HG03196 (cell line): Measurements from ENCODE around the gene EVI5L.
"Not testable (repeated sequence)": the region's sequence is repeated elsewhere in the genome, so short reads cannot be mapped to it uniquely, and the experiment has no call there.

Source experiments
- ATAC-seq: cut with Tn5 transposase; IDR thresholded peaks from one replicate; pipeline ENCODE4 v1.9.1; 2021; ENCODE audit not compliant: unreplicated experiment

EVI5L gene

DNA sequence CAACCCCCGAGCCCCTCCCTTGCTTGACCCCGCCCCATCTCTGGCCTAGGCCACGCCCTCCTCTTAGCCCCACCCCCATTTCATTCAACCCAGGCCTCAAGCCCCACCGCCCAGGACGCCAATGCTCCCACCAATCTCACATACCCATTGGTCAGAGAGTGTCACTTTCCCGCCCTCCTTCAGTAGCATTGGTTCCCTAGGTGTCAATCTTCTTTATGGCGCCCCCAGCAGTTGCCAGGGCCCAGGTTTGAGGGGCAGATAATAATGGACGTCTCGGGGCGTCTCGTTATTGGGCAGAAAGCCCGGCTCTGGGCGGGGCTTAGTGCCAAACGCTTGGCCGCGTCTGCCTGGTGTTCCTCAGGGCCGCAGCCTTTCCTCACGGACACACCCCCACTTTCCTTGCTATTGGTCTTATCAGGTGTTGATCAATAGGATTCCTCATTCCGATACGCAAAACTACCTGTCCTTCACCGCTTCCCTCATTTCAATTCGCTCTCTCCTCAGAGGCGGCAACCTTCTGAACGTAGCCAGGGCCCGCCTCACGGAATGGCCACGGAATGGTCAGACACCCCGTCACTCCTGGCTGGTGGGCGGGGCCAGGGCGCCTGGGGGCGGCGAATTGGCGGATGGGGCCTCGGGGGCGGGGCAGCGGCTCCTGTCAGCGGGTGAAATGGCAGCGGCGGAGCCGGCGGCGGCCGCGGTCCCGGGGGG, at the start of gene EVI5L:
Gene EVI5L, plus strand, starts transcription at position 658 of the 711 bp plus-strand sequence. CDS start 16,325 bp downstream, outside the sequence.
- ATAC-seq, result peak; percentile 84

DNA sequence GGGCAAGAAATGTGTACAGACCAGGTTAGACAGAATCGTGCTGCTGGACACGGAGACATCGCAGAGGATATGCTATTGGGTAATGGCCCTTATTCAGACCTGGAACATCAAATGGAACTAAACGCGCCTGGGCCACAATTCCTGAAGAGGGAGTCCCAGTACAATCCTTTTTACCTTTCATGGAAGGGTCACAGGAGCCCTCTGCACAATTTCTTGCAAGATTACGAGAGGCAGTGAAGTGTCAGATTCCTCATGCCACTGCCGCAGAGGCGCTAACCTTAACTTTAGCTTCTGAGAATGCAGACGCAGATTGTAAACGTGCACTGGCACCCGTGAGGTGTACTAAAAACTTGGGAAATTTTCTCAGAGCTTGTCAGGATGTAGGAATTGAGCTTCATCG, 48.9 kb upstream of the EVI5L start:
- no peak for ATAC-seq

DNA sequence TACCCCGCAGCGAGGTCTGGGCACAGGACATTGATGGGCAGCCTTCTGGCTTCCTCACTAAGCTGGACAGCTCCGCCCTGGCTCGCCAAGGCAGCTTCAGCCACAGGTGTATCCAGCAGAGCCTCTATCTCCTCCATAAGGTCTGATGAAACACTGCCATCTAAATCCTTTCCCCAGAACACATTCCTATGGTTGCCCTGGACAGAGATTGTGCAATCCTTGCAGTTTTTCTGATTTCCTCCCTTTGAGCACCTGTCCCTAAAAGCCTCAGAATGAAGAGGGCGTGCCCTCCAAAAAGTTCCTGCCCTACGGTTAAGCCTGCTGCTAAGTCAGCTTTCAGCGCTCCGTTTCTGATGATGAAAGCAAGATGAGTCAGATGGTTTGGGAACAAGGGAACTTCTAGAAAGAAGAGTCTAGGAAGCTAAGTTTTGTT, 46.0 kb upstream of the EVI5L start:
- ATAC-seq, result no peak

DNA sequence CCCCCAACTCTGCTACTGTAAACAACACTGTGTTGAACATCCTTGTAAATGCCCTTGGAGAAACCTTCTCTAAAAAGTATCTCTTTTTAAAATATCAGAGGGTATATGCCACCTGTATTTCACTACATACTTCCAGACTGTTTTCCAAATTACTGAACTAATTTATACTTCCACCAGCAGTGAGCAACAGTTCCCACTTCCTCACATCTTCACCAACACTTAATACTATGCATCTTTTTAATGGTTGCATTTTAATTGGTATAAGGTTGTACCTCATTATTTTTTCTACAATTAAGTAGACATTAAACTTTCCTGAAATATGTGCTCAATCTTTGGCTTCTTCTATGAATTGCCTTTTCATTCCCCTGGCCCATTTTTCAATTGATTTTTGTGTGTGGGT, 45.2 kb upstream of the EVI5L start:
- no peak for ATAC-seq

DNA sequence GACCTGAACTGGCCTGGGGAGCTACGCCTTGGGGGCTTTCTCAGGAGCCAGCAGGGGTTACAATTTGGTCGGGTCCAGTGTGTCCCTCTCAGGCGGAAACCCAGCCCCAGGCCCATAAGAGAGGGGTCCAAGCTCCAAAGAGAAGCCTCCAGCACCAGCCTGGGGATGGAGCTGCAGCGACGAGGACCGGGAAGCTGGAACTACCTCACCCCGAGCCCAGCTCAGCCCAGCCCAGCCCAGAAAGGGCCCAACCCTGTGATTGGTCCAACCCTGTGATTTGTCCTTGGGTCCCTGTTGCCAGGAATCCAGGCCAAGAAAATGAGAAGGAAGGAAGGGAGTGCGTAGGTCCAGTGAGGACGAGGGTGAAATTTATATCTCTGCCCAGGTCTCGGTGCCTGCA, 42.9 kb upstream of the EVI5L start:
- no peak for ATAC-seq

DNA sequence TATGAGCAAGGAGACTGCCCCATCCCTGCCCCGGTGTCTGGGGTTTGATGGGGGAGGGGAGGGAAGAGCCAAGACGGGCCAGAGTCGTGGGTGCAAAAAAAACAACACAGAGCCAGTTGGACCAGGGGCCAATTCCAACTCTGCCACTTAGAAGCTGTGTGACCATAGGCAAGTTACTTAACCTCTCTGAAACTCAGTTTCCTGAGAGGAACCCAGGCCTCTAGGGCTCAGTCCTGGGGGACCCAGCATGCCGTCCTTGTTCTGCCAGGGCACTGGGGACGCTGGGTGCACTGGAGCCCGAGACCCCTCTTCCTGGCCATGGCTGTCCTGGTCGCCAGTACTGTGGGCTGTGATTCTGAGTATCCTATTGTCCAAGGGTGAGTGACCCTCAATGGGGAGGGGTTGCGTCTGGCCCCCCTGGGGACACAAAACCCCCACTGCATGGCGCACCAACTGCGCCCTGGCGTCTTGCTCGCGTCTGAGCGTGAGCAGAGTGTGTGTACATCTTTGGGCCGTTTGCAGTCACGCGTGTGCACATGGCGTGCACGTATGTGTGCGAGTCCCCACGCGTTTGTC, 42.3 kb upstream of the EVI5L start:
- no peak for ATAC-seq

DNA sequence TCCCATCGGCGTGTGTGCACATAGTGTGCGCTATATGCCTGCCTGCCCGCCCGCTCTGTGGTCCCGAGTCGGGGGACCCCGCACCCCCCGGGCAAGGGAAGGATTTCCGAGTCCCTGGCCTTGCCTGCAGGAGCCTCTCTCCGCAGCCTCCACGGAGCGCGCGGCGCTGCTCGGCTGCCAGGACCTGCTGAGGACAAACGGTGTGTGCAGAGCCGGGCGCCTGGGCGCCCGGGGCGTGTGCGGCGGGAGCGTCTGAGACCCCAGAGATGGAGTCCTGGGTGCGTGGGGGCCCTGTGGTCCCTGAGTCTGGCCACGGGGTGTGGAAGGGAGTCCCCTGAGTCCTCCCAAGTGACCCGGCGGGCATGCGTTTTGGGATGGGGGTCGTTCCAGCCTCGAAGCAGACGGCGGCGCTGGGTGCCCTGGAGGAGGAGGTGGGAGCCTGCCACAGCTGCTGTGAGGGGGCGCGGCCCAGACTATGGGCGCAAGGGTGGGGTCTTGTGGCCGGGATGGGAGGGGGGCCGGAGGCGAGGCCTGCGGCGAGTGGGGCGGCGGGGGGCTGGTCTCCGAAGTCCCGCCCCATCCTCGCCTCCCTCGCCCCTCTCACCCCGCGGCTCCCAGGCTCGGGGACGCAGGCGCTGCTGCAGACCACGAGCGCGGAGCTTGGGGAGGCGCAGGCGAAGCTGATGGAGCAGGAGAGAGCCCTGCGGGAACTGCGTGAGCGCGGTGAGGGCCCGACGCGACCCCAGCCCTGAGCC, 41.7 kb upstream of the EVI5L start:
- ATAC-seq, result no peak

DNA sequence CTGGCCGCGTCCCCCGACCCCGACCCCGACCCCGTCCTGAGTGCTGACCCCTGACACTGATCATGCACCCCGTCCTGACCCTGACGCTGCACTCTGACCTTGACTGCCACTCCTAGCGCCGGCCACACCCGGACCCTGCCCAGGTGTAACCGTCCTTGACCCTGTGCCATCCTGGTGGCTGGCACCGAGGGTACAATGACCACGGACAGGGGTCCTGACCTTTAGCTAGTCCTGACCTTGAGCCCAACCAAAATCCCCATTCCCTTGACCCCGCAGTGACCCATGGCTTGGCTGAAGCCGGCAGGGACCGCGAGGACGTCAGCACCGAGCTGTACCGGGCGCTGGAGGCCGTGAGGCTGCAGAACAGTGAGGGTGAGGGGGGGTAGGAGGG, 41.1 kb upstream of the EVI5L start:
- ATAC-seq, result no peak

DNA sequence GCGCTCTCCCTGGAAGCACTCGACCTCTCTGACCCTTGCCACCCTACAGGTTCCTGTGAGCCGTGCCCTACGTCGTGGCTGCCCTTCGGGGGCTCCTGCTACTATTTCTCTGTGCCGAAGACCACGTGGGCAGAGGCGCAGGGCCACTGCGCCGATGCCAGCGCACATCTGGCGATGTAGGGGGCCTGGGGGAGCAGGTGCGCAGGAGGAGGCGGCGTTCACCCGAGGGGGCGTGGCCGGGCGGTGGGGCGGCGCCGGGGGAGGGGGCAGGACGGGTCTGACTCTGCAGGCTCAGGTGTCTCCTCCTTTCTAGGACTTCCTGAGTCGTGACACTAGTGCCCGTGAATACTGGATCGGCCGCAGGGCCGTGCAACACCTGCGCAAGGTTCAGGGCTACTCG, 40.6 kb upstream of the EVI5L start:
- ATAC-seq, result no peak

DNA sequence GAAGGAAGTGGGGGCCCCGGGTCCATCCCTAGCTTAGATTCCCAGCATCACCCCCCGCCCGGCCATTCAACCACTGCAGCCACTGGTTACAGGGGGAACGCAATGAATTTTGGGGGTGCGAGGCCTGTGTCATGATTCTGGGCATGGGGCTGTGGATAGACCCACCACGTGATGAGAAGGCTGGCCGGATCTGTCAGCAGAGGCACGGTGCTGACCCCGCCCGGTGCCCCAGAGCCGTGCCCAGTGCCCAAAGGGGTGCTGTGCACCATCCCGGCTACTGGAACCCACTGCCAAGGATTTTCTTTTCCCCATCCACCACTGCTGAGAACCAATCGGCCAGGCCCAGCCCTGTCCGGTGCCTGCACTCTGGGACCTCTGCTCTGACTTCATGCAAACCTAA, 39.6 kb upstream of the EVI5L start:
- no peak for ATAC-seq

DNA sequence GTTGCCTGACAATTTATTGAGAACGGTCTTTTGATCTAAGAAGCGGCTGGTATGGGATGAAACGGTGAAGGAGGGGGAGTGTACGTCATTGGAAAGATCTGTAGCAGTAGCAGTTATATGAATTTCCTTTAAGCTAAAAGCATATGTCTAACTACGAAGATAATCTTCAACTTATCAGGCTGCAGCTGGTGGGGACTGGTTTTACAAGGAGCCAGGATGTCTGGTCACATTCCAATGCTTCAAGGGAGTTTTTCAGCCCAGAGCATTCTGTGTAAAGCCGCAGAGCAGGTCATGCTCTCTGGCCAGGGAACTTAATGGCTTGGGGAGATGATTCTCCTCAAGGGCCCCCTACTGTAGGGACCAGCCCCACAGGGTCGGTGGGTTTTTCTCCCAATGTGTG, 37.7 kb upstream of the EVI5L start:
- no peak for ATAC-seq

DNA sequence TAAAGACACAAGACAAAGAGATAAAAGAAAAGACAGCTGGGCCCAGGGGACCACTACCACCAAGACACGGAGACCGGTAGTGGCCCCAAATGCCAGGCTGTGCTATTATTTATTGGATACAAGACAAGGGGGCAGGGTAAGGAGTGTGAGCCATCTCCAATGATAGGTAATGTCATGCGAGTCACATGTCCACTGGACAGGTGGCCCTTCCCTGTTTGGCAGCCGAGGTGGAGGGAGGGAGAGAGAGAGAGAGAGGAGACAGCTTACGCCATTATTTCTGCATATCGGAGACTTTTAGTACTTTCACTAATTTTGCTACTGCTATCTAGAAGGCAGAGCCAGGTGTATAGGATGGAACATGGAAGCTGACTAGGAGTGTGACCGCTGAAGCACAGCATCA, 37.3 kb upstream of the EVI5L start:
- ATAC-seq, result not testable (repeated sequence)

DNA sequence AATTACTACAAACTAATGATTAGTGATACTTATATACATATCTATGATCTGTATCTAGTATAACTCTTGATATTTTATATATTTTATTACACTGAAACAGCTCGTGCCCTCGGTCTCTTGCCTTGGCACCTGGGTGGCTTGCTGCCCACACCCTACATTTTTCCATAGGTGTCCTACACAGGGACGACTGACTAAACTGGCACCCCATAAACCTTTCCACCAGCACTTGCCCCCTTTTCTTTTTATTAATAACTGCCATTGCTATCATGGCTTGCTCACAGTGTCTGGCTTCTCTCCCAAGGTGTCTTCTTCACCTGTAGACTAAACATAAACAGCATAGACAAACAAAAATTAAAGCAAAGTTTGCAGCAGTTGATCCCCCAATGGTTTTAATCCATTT, 36.5 kb upstream of the EVI5L start:
- no peak for ATAC-seq

DNA sequence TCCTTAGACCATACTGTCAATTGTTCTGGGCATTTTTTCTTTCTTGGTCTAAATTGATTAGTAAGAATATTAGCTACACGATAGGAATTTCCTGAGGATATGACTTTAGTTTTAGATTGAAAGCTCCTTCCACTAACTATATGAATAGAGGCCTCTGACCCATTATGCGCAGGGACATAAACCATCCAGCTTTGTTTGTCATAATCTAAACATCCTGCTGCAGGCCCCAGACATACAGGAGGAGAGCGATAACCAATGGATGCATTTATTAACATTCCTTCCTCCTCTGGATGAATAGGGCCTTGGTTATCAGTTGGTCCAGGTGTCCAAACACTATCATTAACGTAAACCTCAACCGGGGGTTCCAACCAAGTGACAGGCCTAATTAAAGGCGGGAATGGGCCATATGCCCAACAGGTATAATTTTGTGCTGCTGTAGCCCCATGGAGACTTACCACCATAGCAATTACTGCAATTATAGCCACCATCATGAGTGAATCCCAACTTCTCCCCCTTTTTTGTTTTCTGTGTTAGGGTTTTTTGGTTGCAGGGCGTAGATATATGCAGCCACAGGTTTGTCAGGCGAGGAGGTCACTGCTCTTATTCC, 34.4 kb upstream of the EVI5L start:
- ATAC-seq, result no peak

DNA sequence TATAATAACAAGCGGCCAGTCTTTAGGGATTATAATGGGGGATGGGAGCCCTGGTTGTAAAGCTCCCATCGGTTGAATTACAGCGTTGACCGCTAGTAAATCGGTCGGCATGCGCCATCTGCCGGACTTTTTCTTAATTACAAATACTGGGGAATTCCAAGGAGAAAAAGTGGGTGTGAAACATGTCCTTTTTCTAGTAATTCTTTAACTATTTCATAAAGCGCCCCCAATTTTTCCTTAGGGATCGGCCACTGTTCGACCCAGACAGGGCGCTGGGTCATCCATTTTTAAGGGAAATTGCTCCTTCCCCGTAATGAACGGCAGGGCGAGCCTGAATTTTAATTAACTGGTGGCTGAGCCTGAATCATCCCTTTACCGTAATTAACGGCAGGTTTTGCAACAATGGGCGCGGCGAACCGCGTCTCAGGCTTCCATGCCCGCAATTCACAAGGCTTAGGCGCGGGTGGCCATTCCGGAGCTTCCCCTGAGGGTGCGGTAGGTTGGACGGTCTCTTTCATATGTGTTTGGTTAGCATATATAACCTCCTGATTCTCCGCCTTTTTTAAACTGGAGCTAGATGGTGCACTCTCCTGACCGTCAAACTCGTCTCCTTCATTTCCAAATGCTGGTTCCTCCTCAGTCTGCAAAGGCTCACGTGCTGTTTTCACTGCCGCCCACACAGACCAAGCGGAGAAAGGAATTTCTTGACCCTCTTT, 30.2 kb upstream of the EVI5L start:
- no peak for ATAC-seq

DNA sequence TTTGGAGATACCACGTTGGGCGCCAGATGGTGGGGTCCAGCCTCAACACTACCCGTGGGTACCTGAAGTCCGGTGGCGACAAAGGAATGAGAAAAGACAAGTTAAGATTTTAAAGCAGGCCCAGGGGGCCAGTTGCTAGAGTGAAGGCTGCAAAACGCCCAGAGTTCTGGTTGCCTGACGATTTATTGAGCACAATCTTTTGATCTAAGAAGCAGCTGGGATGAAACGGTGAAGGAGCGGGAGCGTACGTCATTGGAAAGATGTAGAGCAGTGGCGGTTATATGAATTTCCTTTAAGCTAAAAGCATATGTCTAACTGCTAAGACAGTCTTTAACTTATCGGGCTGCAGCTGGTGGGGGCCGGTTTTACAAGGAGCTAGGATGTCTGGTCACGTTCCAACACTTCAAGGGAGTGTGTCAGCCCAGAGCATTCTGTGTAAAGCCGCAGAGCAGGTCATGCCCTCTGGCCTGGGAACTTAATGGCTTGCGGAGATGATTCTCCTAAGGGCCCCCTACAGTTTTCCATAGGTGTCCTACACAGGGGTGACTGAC, 28.9 kb upstream of the EVI5L start:
- no peak for ATAC-seq

DNA sequence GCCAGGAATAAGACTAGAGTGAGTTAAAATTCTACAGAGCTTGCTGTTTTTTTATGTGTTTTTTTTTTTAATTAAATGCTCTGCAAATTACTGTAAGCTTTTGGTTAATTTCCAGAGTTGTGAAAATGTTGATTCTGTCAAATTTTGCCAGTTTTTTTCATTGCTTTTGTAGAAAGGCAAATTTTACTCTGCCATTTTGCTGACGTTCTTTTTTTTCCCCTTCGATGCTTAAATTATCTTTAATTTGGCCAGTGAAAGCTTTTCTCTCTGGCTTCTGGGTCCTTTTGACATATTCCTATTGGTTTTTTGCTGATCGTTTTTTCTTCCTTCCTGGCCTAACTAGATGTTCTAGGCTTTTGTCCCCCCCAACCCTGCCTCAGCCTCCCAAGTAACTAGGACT, 23.8 kb upstream of the EVI5L start:
- ATAC-seq, result no peak

DNA sequence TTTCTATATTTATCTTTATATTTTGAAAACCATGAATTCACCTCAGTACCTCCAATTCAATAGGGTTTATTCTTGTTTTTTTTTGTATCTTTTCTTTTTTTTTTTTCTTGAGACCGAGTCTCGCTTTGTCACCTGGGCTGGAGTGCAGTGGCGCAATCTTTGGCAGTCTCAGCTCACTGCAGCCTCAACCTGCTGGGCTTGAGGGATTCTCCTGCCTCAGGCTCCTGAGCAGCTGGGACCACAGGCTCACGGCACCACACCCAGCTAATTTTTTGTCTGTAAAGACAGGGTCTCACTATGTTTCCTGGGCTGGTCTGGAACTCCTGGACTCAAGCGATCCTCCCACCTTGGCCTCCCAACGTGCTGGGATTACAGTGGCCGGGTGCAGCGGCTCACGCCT, 23.1 kb upstream of the EVI5L start:
- ATAC-seq, result no peak

DNA sequence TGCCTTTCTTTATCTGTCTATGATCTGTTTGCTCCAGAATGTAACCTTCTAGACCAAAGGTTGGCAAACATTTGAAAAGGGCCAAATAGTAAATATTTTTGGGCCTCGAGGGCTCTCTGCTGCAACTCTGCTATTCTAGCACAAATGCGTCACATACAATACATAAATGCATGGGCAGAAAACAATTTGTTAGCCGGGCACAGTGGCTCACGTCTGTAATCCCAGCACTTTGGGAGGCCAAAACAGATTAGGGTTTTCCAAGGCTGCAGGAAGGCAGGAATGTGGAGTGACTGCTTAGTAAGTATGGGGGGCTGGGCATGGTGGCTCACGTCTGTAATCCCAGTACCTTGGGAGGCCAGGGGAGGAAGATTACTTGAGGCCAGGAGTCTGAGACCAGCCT, 21.9 kb upstream of the EVI5L start:
- ATAC-seq, result no peak

DNA sequence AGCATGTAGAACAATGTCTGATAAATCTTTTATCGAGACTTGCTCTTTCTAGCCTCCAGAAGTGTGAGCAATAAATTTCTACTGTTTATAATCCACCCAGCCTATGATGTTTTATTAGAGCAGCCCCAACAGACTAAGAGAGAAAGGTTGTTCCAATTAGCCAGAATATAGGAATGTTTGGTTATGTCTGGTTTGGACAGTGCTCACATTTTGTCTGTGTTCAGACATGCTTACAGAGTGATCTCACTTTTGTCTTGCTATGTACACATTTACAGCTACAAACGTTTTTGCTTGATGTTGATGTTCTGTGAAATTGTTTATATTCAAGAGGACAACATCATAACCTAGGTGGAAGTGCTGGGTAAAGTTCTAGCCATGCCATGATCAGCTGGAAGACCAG, 18.0 kb upstream of the EVI5L start:
- no peak for ATAC-seq

DNA sequence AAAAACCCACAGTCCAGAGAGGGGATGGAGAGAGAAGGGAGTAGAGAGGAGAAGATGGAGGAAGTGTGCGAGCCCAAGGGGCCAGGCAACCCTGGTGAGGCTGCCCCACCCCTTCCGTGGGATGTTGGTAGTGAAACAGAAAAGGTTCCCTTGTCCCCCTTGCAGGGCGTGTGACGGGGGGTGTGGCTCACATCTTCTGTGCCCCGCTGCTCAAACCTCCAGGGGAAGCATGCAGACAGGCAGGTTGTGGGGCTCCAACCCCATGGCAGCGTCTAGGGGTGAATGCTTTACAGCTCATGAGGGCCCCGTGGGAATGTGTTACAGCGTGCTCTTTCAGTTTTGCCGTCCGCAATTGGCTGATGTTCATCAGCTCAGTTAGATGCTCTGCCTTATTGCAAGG, 14.7 kb upstream of the EVI5L start:
- no peak for ATAC-seq
